RPMI8226 (cell line): ENCODE measurements around the gene LCLAT1.

ENCODE experiments used
- DNase-seq: peaks from one replicate; pipeline ENCODE4 v3.0.0-alpha.2; 2015

LCLAT1 gene

DNA sequence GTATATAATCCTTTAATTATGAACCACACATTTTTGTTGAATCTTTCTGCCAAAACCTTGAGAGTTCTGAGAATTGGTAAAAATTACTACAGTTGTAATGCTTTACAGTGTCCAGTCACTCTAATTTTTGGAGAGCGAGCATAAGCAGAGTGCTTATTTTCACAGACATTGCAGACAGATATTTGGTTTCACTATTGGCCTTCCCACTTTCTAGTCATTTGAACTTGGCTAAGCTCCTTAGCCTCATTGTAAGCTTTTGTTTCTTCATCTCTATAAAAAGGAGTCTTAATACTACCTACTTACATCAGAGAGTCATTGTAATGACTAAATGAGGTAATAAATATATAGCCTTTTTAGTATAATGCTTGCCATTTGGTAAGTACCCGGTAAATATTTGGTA lies 80.4 kb downstream of the LCLAT1 start:
- no peak for DNase-seq

DNA sequence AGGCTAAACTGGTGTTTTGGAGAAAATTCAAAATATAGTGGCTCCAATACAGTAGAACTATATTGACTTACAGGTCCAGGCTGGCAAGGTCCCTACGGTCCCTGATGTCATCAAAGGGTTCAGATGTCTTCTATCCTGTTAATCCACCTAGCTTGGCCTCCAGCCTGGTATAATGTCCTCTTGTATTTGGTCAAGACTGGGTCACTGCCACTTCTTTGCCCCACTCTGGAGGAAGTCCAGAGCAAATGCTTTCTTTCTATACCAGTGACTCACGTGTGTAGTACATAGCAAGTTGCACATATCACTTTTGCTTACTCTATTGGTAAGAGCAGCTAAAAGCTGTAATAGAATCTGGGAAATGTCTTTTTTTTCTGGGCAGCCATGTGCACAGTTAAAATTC lies 80.8 kb downstream of the LCLAT1 start:
- DNase-seq: no peak

DNA sequence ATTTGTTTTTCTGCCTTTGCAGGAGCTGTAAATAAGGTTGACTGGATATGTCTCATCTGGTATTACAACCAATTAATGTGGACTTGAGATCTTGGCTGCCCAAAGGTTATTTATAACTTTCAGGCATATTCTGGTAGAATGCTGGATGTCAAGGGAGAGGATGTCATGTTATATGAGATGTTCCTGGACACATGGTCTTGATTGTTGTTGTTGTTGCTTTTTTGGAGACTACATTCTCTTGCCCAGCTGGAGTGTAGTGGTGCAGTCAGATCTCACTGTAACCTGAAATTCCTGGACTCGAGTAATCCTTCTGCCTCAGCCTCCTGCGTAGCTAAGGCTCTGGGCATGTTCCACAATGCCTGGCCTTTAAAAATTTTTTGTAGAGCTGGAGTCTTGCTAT lies 83.3 kb downstream of the LCLAT1 start:
- DNase-seq: no peak

DNA sequence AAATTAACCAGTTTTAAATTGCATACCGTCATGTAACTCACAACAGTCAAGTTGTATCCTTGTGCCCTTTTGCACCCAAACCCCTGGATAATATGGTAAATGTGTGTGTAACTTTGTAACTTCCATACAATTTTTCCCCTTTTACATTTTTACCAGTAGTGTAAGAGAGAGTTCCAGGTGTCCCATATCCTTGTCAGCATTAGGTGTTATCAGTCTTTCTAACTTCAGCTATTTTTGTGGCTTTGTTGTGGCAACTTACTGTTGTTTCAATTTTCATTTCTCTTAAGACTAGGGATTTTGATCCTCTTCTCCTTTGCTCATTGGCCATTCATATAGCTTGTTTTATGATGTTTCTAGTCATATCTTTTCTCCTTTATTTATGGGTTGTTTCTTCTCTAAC lies 94.6 kb downstream of the LCLAT1 start:
- DNase-seq: no peak

DNA sequence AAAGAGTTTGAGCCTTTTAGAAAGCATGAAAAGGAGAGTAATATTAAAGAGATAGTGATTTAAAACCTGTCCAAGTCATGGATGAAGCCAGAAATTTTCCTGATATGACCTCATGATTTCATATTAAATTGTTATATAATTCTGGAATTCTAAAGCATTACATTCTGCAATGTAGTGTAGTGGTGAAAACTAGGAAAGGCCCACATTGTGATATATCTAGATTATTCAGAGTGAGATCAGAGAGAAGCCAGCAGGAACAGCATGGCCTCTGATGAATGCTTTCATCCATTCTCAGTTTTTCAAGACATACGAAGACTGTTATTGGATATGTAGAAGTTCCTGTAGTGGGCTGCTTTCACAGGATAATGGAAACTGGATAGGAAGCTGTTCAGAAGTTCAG lies 98.8 kb downstream of the LCLAT1 start:
- DNase-seq: no peak

DNA sequence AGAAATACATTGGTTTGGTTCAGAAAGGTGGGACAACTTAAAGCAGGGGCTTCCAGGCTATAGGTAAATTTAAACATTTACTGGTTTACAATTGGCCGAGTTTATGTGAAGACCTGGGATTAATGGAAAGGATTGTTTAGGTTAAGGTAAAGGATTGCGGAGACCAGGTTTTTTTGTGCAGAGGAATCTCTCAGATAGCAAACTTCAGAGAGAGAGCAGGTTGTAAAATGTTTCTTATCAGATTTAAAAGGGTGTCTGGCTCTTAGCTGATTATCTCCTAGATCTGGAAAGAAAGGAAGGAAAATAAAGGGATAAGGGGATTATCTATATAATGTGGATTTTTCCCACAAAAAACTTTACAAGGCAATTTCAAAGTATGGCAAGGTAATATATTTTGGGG lies 101.3 kb downstream of the LCLAT1 start:
- DNase-seq: no peak

DNA sequence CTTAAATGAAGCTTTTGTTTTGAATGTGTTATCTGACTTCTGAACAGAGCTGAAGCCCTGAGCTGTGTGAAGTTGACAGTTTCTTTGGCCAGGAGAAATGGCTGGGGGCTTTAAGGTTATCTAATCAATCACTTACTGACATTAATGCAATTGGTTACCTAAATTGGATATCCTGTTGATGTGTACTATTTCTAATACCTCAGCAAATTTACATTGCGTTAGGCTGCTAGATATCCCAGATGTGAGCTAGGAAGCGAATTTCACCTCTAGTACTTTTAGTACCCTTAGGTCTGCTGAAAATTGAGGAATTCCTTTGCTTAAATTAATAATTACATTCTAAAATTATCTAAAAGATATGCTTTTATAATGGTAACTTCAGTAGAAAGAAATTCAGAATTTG lies 102.0 kb downstream of the LCLAT1 start:
- no peak for DNase-seq

DNA sequence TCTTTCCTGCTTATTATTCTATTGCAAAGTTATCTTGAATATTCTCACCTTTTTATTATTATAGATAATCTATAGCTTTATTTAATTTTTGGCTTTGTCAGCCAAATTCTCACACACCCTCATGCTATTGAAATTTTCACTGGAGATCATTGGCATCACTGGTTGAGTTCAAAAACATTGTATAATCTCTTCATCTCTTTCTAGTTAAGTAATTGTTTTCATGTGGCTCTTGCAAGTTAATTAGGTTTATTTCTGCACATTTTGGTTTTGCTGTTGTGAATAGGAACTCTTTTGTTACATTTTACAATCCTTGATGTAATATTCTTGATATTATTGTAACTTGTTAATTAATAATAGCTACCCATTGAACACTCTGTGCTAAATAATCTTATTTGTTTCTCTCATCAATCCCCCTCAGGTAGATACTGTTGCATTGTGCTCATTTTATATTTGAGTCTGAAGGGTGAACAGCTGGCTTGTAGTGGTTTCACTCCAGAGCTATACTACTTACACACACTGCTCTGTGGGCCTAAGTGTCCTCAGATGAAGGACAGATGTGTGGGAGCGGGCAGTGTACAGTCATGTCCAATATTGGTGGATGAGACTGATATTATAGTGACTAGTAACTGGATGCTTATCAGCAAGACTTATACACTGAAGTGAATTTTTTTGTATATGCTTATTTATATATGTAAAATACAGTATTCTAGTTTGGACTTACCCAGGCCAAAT lies 112.7 kb downstream of the LCLAT1 start:
- DNase-seq: no peak

DNA sequence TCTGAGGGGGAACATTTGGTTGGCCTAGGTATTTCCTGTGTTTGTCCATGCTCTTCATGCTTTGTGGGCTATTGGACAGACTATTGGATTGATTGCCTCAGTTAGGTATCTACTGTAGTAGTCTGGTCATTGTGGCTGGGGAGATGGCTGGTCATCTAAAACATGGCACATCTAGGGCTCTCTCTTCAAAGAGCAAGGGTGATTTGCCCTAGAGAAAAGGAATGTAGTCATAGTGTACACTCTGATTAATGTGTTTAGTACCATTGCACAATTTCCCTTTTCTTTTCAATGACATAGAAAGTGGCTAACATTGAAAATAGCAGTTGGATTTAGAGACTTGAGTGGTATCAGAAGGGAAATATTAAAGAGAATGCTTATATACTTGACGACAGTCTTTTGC lies 114.3 kb downstream of the LCLAT1 start:
- no peak for DNase-seq

DNA sequence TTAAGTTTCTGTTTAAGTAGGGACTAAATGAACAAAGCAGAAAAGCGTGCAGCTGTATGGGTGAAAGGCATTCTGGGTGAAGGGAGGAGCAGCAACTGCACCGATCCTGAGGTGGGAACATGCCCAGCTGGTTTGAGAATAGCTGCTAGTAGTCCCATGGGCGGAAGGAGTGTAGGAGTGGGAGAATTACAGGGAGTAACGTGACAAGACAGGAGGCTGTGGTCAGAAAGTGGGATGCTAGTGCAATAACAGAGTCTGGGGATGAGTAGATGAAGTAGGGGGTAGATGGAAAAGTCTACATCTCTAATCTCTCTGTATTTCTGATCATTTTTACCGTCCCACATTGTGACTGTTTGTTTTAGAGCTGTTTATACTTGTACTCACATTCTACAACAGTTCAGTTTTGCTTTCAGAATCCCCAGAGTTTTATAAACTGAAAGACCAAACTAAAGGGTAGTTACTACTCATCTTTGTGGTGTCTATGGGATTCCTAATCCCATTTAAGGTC lies 118.9 kb downstream of the LCLAT1 start:
- no peak for DNase-seq

DNA sequence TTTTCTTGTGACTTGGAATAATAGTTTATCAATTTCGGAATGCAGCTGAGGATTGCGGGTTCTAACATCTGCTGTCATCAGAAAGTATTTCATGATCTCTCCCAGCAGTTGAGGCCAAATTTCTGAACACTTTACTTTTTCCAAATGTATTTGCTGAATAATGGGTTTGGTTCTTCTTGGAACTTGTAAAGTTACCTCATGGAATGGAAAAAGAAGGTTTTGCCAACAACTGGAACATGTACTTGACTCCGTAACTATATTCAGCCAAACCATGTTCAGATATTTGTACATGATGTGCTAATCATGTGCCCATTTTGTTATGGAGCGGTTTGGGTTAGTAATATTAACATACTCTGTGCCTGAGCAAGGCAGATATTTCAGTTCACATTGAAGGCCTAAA lies 119.6 kb downstream of the LCLAT1 start:
- DNase-seq: no peak

DNA sequence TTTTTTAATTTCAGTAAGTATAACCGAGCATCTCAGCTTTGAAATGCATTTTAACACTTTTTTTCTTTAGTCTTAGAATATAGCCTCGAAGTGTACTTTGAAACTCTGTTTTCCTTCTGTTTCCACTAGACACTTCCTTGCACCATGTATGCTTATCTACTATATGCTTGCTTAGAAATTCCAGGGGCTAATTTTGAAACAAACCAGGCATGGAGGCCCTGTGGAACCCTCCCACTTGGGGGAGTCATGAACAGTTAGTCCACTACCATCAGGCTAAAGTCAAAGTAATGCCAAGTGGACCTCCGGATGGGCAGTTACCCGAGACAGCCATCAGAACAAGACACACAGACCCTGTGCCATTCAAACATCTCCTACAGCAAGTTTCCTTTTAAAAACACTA lies 120.3 kb downstream of the LCLAT1 start:
- DNase-seq: no peak

DNA sequence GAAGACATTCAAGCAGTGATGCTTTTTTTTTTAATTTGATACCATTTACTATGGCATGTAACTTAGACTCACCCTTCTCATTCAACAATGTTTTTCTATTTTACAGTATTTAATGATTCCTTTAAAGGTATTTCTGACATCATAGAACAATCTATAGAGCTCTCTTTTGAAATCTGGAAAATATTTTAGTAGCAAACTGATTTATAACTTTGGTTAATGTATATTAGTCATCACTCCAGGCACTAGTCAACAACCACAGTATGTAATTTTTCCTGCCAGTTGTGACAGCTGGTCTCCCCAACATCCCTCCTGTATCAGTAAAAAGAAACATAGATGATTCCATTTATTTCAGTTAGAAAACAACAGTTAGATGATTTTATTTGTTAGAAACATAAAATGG lies 122.9 kb downstream of the LCLAT1 start:
- no peak for DNase-seq

DNA sequence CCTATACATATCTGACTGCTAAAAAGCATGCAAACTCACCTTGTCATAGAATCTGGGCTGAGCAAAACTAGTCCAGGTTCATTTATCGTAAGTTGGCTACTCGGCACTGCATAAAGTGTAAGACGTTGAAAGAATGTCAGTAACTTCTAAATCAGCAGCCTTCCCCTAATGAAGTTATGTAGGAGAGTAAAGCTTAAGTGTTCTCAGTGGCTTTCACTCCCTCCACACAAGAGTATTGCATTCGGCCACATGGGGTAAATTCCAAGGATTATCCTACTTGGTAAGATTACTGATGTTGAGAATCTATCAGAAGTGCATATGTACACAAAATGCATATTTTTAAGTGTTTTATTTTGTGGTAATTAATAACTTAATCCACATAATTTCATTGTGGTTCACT lies 130.1 kb downstream of the LCLAT1 start:
- no peak for DNase-seq

DNA sequence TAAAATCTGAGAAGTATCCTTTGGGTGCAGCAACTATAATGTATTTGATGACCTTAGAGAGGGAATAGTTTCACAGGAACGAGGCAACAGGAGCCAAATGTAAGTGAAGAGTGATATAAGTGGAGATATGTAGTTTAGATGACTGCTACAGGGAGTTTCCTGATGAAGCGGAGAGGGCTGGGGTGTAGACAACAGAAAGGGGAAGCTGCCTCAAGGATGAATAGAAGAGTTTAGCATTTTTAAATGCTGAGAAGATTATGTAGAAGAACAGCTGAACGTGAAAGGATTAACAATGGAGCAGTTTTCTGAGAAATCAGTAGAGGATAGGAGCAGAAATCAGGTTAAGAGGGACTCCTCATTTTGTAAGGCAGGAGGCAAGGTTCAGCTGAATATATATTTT lies 133.3 kb downstream of the LCLAT1 start:
- DNase-seq: no peak

DNA sequence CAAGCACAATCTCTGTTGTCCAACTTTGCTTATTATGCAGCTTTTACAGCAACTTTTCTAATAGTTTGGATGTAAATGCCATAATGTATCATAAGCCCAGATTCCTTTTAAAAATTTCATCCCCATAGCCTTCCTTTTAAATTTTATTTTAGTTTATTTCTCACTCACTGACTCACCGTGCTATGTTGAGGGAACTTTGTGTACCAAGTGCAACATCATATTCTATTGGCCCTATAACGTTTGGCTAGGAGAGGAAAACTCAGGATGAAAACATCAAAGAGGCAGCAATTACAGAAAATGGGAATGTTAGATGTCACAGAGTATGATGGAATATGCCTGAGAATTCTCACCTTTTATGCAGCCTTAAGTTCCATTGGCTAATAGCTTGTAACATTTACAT lies 135.5 kb downstream of the LCLAT1 start:
- no peak for DNase-seq

DNA sequence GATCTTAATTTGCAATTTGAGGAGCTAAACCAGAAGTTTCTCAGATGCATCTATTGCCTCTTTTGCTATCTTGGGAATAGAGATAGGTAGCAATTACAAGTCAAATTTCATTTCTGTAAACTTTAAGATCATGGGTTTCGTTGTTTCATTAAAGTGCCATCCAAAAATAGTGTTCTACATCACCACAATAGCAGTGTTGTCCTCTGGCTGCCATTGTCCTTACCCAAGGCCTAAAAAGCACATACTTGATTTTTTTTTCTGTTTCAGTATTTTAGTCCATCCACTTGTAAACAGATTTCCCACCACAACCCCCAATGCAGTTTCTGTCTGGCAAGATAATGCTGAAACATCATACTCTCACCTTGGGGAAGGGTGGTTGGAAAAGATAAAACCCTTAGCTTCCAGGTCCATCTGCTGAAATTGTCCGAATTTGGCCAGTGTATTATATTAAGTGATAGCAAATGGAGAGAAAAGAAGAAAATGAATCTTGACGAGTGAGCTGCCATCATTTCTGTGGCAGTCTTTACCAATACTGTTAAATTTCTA lies 136.2 kb downstream of the LCLAT1 start:
- peak; percentile 39 for DNase-seq

DNA sequence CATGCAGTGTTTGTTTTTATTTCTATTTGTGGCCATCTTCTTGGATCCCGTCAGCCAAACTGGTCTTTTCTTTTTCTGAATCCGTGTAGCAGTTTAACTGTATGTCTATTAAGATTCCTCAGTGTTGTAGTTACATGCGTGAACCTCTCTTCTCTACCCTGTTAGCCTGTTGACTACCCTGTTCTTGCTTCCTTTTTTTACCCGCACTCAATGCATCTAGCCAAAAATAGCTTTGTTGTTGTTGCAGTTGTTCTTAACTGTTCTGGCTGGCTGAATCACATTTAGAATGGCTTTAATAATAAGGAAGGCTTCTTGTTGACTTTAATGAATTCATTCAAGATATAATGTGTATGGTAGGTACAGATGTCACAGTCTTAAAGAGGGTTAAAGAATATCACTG lies 137.1 kb downstream of the LCLAT1 start:
- DNase-seq: peak; percentile 31

DNA sequence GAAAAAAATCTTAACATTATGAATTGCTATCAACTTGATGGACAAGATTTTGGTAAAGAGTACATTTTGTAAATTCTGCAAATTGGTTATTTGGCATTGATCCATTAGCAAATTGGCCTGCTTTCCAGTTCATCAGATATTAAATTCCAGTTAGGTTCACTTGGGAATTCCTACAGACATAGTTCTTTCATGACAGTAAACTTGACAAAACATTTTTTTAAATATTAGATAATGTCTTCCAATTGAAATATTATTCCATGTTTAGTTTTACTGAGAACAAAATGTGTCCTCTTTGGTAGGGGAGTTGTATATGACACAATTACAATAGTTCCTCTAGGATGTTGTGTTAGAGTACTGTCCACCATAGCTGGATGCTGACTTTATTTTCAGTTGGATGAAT lies 141.9 kb downstream of the LCLAT1 start:
- no peak for DNase-seq

DNA sequence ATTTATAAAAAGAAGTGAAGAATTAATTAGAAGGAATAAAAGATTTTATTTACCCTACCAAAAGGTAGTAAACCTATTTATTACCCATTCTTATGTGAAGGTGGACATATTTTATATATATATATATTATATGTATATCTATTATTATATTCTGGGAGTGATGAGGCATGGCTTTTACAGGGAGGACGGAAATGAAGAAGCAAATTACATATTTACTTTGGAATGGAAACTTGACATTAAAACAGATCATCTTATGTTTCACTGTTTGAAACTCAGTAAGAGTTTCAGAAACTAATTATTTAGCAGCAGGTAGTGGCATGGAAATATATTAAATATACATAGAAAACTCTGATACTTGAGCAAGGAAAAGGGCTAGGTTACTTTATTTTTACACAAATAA lies 143.4 kb downstream of the LCLAT1 start:
- no peak for DNase-seq

DNA sequence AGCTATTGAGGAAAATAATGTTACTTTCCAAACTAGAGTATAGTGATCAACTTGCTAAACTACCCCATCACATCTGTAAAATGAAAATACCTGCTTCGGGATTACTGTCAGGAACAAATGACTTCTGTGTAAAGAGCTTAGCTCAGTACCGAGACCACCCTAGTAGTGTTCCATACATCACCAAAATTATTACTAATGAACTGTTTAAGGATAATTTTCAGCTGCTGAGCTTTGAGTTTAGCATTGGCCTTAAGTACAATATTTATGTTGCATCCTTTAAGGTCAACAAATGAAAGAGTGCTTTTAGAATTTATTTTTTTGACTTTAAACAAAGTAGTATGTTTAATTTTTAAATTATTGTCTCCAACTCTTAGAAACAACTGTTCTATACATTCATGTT lies 144.1 kb downstream of the LCLAT1 start:
- DNase-seq: no peak

DNA sequence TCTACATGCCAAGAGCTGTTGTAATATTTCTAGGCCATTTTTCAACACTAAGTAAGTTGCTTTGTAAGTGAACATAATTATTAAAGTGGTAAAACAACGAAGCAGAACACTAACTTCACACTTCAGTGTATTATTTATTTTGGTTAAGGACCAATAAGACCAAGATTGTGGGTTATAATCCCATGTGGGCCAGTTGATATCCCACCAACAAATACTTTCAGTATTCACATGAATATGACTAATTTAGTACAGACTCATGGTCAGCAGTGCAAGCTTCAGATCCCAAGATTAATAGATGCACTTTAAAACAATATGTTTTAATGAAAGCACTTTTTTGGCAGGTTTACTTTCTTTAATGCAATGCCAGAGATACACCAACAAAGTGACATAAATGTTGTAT lies 154.3 kb downstream of the LCLAT1 start:
- no peak for DNase-seq

DNA sequence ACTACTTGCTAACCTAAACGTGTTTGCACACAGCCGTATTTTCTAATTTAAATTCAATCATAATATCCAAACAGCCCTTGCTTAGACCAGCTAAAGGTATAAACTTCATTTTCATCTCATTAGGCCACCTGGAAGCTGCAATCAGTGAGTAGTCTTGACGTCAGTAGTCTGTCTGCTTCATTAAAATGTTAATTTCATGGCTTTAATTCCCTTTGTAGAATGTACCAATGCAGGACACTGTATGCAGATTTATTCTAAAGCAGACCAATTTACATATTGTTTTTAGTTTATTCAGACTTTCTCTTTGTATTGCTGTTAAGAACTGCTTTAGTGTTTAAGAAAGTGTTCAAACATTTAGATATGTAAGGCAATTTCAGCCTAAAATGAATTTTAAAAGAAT lies 158.2 kb downstream of the LCLAT1 start:
- DNase-seq: no peak

DNA sequence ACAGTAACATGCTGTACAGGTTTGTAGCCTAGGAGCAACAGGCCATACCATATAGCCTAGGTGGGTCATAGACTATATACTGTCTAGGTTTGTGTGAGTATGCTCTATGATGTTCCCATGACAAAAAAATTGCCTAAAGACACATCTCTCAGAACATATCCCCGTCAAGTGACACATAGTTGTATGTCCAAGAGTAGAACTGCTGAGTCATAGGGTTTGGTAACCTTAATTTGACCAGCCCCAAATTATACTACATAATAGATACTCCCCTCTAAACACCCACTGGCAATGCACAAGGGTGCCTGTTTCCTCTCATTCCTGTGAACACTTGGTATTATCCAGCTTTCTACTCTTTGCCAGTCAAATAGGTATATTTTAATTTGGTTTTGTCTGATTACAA lies 161.6 kb downstream of the LCLAT1 start:
- DNase-seq: no peak

DNA sequence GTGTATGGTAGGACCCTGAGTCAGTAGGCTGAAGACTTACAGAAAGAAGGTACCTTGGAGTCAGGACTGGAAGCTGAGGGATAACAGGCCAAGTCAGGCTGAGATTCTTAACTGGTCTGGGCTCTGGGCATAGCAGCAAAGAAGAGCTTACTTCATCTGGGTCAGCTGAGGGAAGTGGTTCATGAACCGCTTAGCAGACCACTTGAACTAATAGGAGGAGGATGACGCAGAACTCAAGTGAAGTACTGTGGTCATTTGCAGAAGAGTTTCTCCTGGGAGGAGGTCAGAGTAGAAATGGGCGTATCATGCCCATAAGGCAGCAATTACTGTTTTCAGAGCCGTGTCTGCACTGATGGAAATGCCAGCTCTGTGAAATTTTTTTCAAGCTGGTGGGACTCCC lies 164.5 kb downstream of the LCLAT1 start:
- DNase-seq: no peak
